ENCODE results near the gene KIAA1671.
"Not testable (repeated sequence)": the region's sequence is repeated elsewhere in the genome, so short reads cannot be mapped to it uniquely, and the experiment has no call there.

Gene KIAA1671

DNA sequence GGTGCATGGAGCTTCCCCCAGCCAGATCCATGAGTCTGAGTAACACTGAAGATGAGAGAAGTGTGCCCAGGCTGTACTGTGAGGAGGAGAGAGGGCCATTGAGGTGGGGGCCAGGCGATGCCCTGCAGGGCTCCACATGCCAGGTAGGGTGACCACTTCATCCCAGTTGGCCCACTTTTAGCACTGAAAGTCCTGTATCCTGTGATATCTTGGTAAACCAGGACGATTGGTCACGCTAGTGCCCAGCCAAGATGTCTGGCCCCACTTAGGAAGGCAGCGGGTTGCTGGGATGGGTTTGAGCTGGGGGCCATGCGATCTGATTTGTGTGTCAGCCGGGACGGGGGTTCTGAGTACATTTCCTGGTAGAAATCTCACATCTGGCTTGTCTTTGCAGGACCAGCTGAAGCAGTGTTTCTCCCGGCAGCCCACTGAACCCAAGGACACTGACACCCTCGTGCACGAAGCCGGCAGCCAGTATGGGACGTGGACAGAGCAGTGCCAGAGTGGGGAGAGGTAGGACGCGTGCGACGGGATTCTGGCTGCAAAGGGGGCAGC is 218.0 kb downstream of the KIAA1671 start:
- no peak for DNase-seq (ENCODE audit: low read depth, low spot score)

DNA sequence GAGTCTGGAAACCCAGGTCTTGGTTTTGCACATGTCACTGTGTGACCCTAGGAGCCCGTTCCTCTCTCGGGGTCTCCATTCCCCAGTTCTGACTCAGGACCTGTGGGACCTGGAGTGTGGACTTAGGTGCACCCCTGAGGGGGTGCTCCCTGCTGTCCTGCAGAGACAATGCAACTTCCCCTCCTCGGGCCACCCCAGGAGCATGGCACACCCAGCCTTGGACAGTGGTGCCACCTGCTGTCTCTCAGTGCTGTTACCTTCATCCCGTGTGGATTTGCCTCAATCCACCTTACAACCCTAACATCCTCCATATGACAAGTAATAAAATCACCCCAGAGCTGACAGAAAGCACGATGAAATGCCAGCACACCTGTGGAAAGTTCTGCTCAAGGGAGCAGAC is 219.6 kb downstream of the KIAA1671 start:
- DNase-seq (ENCODE audit: low read depth, low spot score): no peak

DNA sequence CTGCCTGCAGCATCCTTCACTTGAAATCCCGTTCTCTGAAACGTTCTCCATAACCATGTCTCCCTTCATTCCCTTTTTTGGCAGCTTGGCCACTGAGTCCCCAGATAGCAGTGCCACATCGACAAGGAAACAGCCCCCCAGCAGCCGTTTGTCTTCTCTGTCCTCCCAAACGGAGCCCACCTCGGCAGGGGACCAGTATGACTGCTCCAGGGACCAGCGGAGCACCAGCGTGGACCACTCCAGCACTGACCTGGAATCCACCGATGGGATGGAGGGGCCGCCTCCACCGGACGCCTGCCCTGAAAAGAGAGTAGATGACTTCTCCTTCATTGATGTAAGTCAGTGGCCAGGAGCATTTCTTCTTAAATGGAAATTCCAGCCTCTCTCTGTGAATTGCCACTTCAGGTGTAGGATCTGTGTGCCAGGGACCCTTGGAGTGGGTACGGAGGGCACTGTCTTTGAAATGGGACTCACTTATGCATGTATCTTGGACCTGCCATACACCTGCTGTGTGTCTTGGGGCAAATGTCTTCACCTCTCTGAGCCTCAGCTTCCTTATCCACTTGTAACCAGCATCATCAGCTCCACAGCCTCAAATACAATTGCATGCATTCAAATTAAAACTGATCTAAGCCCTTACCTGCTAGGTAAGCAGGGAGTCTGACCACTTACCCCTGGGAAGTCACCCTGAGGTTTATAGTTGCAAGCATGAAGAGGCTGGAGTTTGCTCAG is 221.8 kb downstream of the KIAA1671 start:
- no peak for DNase-seq (ENCODE audit: low read depth, low spot score)

DNA sequence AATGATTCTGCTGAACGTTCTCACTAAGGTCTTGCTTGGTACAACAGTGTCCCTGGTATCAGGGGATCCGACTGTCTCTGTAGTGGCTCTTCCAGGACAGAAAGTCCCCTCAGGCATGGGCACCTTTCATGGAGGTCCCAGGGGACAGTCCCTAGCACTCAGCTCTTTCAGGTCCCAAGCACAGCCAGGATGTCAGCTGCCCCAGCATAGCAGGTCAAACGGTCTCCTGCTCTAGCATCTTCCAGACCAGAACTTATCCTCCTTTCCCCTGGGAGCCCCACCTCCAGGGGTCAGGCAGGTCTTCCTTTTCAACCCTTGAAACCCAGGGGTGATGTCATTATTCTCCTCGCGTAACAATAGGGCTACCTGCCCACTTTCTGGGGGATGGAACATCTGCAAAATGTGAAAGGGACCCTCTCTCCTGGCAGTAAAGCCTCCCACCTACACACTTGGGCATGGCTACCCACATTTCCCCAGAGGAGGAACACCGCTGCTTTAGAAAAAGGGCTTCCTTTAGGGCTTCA is 222.4 kb downstream of the KIAA1671 start:
- DNase-seq (ENCODE audit: low read depth, low spot score): no peak

DNA sequence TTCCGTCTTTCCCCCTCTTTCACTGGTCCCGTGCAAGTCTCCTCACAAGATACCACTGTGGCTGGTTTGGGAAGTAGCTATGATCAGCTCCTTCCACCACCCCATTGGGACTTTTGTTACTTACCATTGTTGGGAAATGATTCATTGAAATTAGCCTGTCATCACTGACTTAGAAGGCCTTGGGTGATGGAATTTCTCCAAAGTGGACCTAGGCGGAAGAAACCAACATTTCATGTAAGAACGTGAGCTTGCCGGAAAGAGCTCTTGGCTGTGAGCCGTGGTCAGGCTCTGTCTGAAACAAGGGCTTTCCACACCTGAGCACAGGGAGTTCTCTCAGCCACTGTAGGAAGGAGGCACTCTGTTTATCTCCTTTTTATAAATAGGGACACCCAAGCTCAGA is 223.7 kb downstream of the KIAA1671 start:
- no peak for DNase-seq (ENCODE audit: low read depth, low spot score)

DNA sequence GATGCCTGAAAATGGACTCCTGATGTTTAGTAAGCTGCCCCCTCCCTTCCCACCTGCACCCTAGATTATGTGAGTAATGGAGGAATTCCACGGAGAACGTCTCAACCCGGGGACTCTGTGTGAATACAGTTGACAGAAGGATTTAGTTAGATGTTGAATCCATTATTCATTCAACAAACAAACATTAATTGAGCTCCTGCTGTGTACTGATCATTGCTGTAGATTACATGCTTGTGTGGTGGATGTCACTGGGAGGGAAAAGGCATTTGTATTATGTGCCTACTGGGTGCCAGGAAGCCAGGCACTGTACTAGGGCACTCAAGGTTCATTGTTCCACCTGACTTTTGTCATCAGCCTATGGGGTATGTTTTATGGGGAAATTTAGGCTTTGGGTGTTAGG is 224.3 kb downstream of the KIAA1671 start:
- DNase-seq (ENCODE audit: low read depth, low spot score): no peak

DNA sequence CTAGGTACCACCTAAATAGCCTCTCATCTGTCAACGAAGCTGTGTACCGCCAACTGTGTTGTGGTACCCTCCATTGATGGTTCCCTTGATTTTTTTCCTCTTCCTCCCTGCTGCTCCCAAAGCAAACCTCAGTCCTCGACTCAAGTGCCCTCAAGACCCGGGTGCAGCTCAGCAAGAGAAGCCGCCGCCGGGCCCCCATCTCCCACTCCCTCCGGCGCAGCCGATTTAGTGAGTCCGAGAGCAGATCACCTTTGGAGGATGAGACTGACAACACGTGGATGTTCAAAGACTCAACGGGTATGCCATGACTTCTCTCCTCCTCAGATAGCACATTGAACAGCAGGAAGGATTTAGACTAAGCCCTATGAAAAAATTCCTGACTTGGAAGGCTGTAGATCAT is 224.7 kb downstream of the KIAA1671 start:
- no peak for DNase-seq (ENCODE audit: low read depth, low spot score)

DNA sequence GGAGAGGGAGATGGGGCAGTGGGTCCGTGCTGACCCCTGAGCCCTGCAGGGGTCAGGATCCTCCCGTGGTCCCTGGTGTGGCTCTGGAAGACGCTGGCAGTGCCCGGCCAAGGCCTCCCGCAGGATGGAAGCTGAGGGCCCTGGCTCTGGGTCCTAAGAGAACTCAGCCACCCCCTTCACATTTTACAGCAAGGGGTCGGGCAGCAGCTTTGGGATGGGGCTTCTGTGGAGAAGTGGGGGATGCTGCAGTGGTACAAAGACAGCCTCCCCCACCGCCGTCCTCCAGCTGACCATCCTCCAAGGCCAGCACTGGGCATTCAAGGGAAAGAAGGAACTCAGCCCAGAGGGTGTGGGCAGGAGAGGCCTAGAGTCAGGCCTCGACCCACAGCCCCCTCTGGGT is 225.4 kb downstream of the KIAA1671 start:
- DNase-seq (ENCODE audit: low read depth, low spot score): no peak

DNA sequence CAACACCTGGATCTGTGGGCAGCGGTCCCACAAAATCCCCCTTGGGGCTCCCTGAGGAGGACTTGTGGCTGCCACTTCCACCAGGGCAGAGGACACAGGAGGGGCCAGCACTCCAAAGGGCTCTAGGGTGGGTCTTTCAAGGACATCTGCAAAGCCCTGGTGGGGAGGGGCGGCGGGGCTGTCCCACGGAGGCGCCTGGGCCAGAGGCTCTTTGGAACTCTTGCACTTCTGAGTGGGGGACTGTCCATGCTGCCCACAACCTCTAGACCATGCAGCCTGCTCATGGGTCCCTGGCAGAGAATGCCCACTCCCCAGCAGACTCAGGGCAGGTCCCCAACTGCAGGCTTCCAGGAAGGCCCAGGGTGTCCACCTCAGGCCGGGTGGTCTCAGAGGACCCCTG is 225.8 kb downstream of the KIAA1671 start:
- DNase-seq (ENCODE audit: low read depth, low spot score): not testable (repeated sequence)

DNA sequence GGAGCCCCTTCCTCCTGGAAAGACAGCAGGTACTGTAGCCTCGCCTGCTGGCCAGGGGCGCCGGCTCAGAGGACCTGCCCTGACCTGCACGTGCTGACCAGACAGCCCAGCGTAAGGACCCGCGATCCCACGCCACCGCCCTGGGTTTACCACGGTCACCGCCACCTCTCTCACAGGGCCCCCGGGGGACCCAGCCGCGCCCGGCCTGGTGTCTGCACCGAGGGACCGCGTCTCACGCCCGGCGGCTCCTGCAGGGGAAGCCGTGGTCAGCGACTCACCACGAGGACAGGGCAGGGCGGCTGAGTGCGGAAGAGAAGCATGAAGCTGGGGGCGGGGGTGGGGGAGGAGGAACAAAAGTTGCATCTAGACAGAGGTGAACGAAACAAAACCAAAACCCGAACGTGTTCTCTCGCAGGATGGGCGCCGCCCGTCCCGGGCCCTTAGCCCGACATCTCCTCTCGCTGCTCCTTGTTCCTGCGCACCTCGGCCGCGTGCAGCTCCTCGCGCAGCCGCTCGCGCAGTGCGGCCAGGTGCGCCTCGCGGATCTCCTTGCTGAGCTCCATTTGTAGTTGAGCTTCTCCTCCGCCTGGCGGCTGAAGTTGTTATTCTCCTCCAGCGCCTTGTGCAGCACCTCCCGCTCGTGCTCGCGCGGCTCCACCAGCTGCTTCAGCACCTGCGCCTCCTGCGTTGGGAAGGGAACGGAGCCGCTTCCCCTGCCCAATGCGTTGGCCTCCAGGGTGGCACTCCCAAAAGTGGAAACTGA is 226.5 kb downstream of the KIAA1671 start:
- not testable (repeated sequence) for DNase-seq (ENCODE audit: low read depth, low spot score)

DNA sequence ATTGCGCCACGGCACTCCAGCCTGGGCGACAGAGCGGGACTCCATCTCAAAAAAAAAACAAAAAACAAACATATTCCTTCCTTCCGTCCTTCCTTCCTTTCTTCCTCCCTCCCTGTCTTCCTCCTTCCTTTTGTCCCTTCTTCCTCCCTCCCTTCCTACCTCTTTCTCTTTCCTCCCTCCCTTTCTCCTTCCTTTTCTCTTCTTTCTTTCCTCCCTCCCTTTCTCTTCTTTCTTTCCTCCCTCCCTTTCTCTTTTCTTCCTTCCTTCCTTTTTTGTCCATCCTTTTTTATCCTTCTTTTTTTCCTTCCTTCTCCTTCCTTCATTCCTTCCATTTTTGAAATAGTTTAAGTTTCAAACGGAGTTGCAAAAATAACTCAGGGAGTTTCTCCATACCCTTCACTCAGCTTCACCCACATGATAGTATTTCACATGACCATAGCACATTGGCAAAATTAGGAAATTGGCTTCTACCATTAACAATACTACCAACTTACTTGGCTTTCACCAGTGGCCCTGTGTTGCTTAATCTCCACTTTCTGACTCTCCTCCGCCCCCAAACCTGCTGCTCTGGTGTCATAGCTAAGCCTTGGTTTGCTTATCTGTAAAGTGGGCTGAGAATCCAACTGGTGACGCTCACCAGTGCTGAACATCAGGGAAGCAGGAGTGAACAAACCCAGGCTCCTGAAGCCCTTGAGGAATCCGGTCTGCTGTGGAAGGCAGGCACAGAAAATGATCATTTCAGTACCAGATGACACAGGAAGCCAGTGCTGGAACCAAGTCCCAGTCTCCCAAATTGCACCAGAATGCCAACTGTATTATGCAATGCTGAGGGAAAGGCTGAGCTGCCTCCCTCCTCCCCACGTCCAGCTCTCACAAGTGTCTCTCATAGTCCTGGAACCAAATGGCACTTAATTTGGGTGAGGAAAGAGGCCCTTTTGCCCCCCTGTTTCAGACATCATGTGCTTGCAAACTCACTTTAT is 229.9 kb downstream of the KIAA1671 start:
- DNase-seq (ENCODE audit: low read depth, low spot score): no peak

DNA sequence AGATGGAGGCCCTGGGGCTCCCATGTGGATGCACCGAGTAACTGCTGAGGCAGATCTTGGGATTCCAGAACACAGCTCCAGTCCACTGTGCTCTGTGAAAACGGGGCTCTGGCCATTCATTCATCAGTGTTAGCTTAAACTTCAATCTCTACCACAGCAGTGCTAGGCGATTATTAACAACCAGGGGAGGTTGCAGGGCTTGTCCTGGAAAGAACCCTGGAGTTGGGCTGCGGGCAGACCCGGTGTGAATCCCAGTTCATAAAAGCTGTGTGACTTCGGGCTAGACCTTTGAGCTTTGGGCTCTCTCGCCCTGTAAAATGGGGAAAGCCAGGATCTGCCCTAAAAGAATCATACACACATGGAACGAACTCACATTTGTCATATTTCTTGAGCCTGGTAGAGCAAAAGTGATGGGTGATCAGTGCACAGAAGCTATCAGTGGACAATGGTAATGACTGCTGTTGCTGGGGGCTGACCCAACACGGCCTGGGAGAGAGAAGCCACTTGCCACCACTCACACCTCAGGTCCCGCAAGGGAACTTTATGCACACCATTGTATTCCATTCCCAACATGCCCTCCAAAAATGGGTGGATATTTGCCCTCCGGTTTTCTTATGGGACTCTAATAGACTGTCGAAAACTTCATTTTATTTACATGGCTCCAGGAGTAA is 231.6 kb downstream of the KIAA1671 start:
- DNase-seq (ENCODE audit: low read depth, low spot score): no peak

DNA sequence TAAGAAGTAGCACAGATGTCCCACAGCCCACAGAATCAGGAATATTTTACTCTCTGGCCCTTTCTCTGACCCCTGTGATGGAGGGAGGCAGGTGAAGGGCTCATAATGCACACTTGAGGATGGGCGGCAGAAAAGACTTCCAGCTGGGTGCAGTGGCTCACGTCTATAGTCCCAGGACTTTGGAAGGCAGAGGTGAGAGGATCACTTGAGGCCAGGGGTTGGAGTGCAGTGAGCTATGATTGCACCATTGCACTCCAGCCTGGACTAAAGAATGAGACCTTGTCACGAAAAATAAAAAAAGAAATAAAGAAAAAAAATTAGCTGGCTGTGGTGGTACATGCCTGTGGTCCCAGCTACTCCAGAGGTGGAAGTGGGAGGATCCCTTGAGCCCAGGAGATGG is 233.6 kb downstream of the KIAA1671 start:
- DNase-seq (ENCODE audit: low read depth, low spot score): no peak

DNA sequence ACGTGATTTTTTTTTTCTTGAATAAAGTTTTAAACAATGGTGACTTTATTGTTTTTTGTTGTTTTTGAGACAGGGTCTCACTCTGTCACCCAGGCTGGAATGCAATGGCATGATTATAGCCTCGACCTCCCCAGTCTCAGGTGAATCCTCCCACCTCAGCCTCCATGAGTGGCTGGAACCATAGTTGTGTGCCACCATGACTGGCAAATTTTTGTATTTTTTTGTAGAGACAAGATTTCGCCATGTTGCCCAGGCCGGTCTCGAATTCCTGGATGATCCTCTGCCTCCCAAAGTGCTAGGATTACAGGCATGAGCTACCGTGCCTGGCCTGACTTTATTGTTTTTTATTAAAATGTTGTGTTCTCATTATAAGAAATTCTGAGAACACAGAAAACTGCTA is 235.0 kb downstream of the KIAA1671 start:
- no peak for DNase-seq (ENCODE audit: low read depth, low spot score)

DNA sequence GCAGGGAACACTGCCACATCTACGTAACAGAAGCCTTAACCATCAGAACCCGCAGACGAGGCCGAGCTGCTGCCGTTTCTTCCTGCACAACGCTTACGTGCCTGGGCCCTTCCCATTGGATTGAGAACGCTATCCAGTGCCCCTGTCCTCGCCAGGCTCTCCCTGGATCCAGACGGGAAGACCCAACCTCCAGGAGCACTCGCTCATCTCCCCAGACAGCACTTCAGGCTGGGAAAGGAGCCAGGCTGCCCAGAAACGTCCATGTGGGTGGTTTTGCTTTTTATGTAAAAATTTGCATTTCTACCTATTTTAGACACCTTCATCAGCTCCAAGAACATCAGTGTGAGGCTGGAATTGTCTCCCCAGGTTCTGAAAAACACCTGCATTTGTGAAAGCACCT is 239.9 kb downstream of the KIAA1671 start:
- no peak for DNase-seq (ENCODE audit: low read depth, low spot score)

DNA sequence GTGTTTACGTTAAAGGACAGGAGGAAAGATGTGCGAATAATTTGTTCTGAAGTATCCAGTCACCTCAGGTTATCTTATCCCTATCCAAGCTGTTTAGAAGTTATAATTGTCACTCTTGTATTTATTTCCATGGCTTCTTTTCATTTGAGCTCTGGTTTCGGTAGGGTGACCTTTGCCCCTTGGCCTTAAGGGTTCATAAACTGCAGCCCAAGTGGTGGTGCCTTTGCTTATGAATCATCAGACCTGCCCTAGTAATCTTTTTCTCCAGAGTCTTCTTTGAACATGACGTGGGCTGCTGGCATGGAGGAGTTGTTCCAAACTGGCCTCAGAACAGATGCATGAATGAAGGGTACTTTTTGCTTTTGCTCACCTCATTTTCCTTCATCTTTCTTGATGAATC is 240.6 kb downstream of the KIAA1671 start:
- DNase-seq (ENCODE audit: low read depth, low spot score): no peak

DNA sequence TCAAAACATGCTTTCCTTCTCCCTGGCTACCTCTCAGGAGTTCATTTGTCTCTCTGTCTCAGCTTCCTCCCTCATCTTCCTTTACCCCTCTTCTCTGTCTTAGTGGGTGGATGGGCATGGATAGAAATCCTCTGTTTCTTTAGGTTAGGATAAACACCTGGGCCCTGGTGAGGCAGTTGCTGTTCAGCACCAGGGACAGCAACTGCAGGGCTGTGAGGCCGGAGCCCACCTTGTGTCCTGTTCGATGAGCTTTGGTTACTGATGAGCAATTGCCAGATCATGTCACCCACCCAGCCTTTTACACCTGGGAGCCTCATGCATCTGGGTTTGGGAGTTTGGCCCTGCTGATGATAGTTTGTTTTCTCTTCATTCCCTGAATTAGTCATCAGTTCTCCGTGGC is 241.0 kb downstream of the KIAA1671 start:
- no peak for DNase-seq (ENCODE audit: low read depth, low spot score)

DNA sequence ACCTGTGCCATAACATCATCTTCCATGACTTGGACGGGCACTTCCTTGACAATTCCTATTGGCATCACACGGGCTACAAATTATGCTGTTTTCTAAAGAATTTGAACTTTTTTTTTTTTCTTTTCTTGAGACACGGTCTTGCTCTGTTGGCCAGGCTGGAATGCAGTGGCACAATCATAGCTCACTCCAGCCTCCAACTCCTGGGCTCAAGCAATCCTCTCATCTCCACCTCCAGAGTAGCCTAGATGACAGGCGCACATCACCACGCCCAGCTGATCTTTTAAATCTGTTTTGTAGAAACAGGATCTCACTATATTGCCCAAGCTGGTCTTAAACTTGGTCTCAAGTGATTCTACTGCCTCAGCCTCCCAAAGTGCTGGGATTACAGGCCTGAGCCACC is 243.8 kb downstream of the KIAA1671 start:
- DNase-seq (ENCODE audit: low read depth, low spot score): no peak

DNA sequence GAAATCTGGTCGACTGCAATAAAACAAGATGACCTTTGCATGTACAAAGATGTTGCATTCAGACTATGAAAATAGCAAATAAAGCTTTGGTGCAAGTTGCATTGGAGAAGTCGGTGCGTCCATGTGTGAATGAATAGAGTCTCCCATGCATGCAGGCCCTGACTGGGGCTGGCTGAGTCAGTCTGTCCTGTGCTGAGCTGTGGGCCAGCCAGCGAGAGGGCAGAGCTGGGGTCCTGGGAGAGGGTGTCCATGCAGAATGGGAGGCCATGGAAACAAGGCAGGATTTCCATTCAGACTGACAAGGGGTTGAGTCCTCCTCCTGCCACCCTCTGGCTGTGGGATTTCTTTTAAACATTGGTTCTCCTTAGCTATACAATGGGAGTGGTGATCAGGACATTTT is 244.8 kb downstream of the KIAA1671 start:
- no peak for DNase-seq (ENCODE audit: low read depth, low spot score)

DNA sequence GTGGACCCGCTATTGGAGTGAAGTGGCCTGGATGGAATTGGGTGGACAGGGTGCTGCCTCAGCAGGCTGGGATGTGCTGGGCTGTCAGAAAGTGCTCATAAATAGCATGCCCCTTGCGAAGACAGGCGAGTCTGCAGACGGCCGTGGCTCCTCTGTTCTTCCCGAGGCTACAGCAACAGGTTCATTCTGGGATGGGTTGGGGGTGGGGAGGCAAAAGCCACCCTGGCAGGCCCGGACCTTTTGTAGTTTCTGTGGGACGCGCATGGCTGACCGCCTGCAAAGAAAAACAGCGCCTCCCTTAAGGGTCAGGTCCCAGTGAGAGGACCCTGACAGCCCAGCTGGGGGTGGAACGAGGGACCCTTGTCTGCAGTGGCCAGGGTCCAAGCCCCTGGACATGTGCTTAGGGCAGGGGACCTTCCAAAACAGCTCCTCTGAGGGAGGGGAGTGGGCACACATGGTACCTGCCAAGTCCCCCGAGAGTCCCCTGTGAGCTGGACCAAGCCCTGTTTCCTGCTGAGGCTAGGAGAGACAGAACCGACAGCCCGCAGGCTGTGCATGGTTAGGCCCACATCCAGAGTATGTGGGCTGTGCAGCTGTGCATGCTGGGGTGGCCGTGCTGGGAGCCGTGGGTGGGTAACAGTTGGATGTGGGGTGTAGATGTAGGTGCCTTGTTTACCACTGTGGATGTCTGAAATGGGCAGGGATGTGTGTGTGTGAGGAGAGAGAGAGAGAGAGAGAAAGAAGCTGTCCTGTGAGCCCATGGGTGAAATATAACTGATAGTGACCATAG is 247.4 kb downstream of the KIAA1671 start, which contains the start of gene CRYBB3:
Gene CRYBB3, plus strand, starts transcription at position 128 of the 790 bp plus-strand sequence. CDS start 1,539 bp downstream, outside the sequence.
- no peak for DNase-seq (ENCODE audit: low read depth, low spot score)
